ENCODE data around the gene MYRFL.
"Not testable (repeated sequence)": the region's sequence is repeated elsewhere in the genome, so short reads cannot be mapped to it uniquely, and the experiment has no call there.

Gene MYRFL

GRCh38 chr12:69988481-69989321, 163.7 kb downstream of the MYRFL start:
- DNase-seq (ENCODE audit: low read depth in 2 of 2) = no peak

- DNase-seq (ENCODE audit: low read depth in 2 of 2) = no peak
These were observed 166.8 kb downstream of the MYRFL start for GRCh38 chr12:69991690-69992288.

- no peak for DNase-seq (ENCODE audit: low read depth in 2 of 2)
These were observed 168.4 kb downstream of the MYRFL start for GRCh38 chr12:69993433-69993832.

GRCh38 chr12:69994086-69994485, 169.1 kb downstream of the MYRFL start:
- not testable (repeated sequence) for DNase-seq (ENCODE audit: low read depth in 2 of 2)

GRCh38 chr12:69994724-69995173, 169.7 kb downstream of the MYRFL start:
- no peak for DNase-seq (ENCODE audit: low read depth in 2 of 2)

- no peak for DNase-seq (ENCODE audit: low read depth in 2 of 2)
These were observed 171.2 kb downstream of the MYRFL start for GRCh38 chr12:69996241-69996640.

GRCh38 chr12:69996722-69997121, 171.7 kb downstream of the MYRFL start:
- DNase-seq (ENCODE audit: low read depth in 2 of 2) = no peak

- no peak for DNase-seq (ENCODE audit: low read depth in 2 of 2)
These were observed 173.0 kb downstream of the MYRFL start for GRCh38 chr12:69998011-69998410.

GRCh38 chr12:69998922-69999321, 173.9 kb downstream of the MYRFL start:
- no peak for DNase-seq (ENCODE audit: low read depth in 2 of 2)

GRCh38 chr12:69999561-69999960, 174.5 kb downstream of the MYRFL start:
- no peak for DNase-seq (ENCODE audit: low read depth in 2 of 2)

- DNase-seq (ENCODE audit: low read depth in 2 of 2) = no peak
These were observed 177.3 kb downstream of the MYRFL start for GRCh38 chr12:70002097-70002911.

GRCh38 chr12:70002912-70003255, 177.9 kb downstream of the MYRFL start:
- no peak for DNase-seq (ENCODE audit: low read depth in 2 of 2)

GRCh38 chr12:70005864-70006618, 181.0 kb downstream of the MYRFL start:
- no peak for DNase-seq (ENCODE audit: low read depth in 2 of 2)

GRCh38 chr12:70006619-70006973, 181.6 kb downstream of the MYRFL start:
- no peak for DNase-seq (ENCODE audit: low read depth in 2 of 2)

GRCh38 chr12:70007687-70008086, 182.7 kb downstream of the MYRFL start:
- DNase-seq (ENCODE audit: low read depth in 2 of 2) = no peak

Data from stimulated activated CD4-positive, alpha-beta T cell treated with anti-CD3 and anti-CD28 coated beads, Interleukin-1b, Interleukin-23, amount 100 ng/mL, for 1 hour (primary cell).